GM13977 (cell line): ENCODE results near the gene RGS9BP.
"Not testable (repeated sequence)": the region's sequence is repeated elsewhere in the genome, so short reads cannot be mapped to it uniquely, and the experiment has no call there.

Source experiments
- DNase-seq: peaks from one replicate; pipeline ENCODE4 v3.0.0; 2012; ENCODE audit warnings: low spot score
- in situ Hi-C: fragments of 300-500 bp; cut with MboI; formaldehyde crosslinking; loops from one replicate; pipeline ENCODE4 v1.12.0; 2022; ENCODE audit warnings: low sequenced_read_pairs, low pct_unique_long_range_greater_than_20kb, mixed read lengths, inconsistent platforms; ENCODE audit not compliant: unreplicated experiment
- TF ChIP-seq, protein P1 (sequence below): IDR thresholded peaks from 2 replicates; pipeline ENCODE4 v1.5.1; 2012; ENCODE audit warnings: mild to moderate bottlenecking, control low read depth; ENCODE audit not compliant: insufficient read depth; ENCODE audit errors: extremely low read depth, missing control alignments

Gene RGS9BP

GRCh38 chr19:32686847-32687475 lies 11.3 kb downstream of the RGS9BP start:
- in situ Hi-C loops = no loop called here
- TF ChIP-seq, protein P1, sequence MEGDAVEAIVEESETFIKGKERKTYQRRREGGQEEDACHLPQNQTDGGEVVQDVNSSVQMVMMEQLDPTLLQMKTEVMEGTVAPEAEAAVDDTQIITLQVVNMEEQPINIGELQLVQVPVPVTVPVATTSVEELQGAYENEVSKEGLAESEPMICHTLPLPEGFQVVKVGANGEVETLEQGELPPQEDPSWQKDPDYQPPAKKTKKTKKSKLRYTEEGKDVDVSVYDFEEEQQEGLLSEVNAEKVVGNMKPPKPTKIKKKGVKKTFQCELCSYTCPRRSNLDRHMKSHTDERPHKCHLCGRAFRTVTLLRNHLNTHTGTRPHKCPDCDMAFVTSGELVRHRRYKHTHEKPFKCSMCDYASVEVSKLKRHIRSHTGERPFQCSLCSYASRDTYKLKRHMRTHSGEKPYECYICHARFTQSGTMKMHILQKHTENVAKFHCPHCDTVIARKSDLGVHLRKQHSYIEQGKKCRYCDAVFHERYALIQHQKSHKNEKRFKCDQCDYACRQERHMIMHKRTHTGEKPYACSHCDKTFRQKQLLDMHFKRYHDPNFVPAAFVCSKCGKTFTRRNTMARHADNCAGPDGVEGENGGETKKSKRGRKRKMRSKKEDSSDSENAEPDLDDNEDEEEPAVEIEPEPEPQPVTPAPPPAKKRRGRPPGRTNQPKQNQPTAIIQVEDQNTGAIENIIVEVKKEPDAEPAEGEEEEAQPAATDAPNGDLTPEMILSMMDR = no peak
- no peak for DNase-seq

DNA sequence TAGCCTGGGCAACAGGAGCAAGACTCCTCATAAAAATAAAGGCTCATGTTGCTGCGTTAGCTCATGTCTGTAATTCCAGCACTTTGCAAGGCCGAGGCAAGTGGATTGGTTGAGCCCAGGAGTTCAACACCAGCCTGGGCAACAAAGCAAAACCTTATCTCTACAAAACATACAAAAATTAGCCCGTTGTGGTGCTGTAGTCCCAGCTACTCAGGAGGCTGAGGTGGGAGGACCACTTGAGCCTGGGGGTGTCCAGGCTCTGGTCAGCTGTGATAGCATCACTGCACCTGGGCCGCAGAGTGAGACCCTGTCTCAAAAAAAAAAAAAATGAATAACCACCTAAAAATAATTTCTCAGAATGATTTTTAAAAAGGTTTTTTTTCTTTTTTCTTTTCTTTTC lies 12.0 kb downstream of the RGS9BP start:
- no peak for DNase-seq
- TF ChIP-seq, protein P1 = no peak
- in situ Hi-C loops = no loop called here

GRCh38 chr19:32688311-32688710 lies 12.7 kb downstream of the RGS9BP start:
- DNase-seq = no peak
- TF ChIP-seq, protein P1 = no peak
- in situ Hi-C loops = no loop called here

- in situ Hi-C loops = no loop called here
- TF ChIP-seq, protein P1 = no peak
- peak; percentile 91 for DNase-seq
Observed at GRCh38 chr19:32691291-32691951, 15.8 kb downstream of the RGS9BP start, which contains the start of gene NUDT19. Gene NUDT19 (plus strand): TSS chr19:32691821. CDS start chr19:32691961, 140 bp downstream.

DNA sequence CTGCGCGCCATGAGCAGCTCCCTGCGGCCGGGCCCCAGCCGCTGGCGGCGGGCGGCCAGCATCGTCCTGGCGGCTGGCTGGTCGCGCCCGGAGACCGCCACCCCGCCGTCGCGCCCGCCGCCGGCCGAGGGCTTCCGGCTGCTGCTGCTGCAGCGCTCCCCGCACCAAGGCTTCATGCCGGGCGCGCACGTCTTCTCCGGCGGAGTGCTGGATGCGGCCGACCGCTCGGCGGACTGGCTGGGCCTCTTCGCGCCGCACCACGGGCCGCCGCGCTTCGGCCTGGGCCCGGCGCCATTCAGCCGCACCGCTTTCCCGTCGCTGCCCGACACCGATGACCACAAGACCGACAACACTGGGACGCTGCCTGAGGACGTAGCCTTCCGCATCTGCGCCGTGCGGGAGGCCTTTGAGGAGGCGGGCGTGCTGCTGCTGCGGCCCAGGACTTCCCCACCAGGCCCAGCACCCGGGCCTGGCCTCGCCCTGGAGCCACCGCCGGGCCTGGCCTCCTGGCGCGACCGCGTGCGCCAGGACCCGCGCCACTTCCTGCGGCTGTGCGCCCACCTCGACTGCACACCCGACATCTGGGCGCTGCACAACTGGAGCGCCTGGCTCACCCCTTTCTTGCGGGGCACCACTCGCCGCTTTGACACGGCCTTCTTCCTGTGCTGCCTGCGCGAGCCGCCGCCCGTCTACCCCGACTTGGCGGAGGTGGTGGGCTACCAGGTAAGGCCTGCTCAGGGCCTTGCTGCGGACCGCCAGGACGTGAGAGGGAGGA lies 16.5 kb downstream of the RGS9BP start:
- TF ChIP-seq, protein P1 = no peak
- in situ Hi-C loops = no loop called here
- DNase-seq = peak; percentile 84

DNA sequence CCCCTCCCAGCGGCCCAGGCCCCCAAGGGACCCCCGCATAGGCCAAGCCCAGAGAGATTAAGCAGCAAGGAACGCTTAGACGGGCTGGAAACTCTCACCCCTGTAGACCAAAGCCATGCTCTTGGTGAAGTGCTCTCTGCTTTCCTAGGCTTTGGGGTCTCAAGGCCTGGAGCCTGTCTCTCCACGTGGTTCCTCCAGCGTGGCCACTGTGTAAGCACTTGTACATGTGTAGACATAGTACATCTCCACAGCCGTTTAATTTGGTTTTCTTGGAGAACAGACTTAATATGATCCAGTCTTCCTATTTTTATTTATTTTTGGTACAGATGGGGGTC lies 17.0 kb downstream of the RGS9BP start:
- in situ Hi-C loops = no loop called here
- TF ChIP-seq, protein P1 = no peak
- no peak for DNase-seq

DNA sequence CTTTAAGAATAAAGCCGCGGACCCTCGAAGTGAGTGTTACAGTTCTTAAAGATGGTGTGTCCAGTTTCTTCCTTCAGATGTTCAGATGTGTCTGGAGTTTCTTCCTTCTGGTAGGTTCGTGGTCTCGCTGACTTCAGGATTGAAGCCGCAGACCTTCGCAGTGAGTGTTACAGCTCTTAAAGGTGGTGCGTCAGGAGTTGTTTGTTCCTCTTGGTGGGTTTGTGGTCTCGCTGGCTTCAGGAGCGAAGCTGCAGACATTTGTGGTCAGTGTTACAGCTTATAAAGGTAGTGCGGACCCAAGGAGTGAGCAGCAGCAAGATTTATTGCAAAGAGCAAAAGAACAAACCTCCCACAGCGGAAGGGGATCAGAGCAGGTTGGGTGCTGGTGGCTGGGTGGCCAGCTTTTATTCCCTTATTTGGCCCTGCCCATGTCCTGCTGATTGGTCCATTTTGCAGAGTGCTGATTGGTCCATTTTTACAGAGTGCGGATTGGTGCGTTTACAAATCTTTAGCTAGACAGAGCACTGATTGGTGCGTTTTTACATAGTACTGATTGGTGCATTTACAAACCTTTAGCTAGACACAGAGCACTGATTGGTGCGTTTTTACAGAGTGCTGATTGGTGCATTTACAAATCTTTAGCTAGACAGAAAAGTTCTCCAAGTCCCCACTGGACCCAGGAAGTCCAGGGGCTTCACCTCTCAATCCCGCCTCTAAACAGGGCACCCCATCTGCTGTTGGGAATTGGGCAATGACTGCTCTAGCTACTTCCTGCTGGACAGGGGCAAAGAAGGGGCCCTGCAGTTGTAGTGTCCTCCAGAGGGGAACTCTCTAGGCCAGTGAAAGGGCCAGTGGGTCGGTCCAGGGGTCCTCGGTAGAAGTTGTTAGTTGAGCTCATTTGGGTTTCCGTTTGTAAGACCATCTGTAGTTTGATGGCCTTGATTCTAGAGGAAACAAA lies 17.8 kb downstream of the RGS9BP start:
- DNase-seq, in situ Hi-C loops: not testable (repeated sequence)

GRCh38 chr19:32694316-32694715 lies 18.7 kb downstream of the RGS9BP start:
- DNase-seq, in situ Hi-C loops: not testable (repeated sequence)

- DNase-seq, in situ Hi-C loops: not testable (repeated sequence)
Observed at GRCh38 chr19:32694851-32695250, 19.2 kb downstream of the RGS9BP start.
